Keratinocyte (primary cell): ENCODE measurements around the gene MARCHF9. TPM values are rescaled to one million over a fixed set of nuclear protein-coding genes. Genes with fewer than 3 reads are reported as not detected.

Experiments
- DNase-seq: peaks from one replicate; pipeline ENCODE4 v3.0.0-alpha.2; 2011; ENCODE audit warnings: low read depth, missing footprints, low spot score
- FAIRE-seq: peaks from 2 replicates; lab custom pipeline; 2011; peaks lifted over from hg19 to GRCh38; lab: Jason Lieb, UNC
- H2AFZ ChIP-seq: 2 replicates; pipeline ENCODE4 v1.6.0; 2012; ENCODE audit warnings: low read length, control low read depth, inconsistent platforms; ENCODE audit not compliant: control insufficient read depth
- H3K27ac ChIP-seq: 2 replicates; pipeline ENCODE4 v1.5.1; 2011; ENCODE audit warnings: low read length; ENCODE audit not compliant: control insufficient read depth, insufficient read depth
- H3K27me3 ChIP-seq: 3 replicates; pipeline ENCODE4 v1.6.0; 2011; ENCODE audit warnings: low read length; ENCODE audit not compliant: control insufficient read depth, insufficient read depth; ENCODE audit errors: extremely low read depth
- H3K36me3 ChIP-seq, 2 experiments: 2 replicates in 1 of 2; 3 replicates in 1 of 2; pipeline ENCODE4 v1.5.1; 2011; ENCODE audit warnings: low read length in 2 of 2, mild to moderate bottlenecking in 1 of 2; ENCODE audit not compliant: control insufficient read depth in 2 of 2, insufficient read depth in 2 of 2; ENCODE audit errors: extremely low read depth in 1 of 2
- H3K4me1 ChIP-seq: 3 replicates; pipeline ENCODE4 v1.5.1; 2011; ENCODE audit warnings: low read length; ENCODE audit not compliant: control insufficient read depth, insufficient read depth; ENCODE audit errors: extremely low read depth
- H3K4me2 ChIP-seq: 3 replicates; pipeline ENCODE4 v1.6.0; 2011; ENCODE audit warnings: low read depth, low read length; ENCODE audit not compliant: control insufficient read depth, insufficient read depth; ENCODE audit errors: extremely low read depth
- H3K4me3 ChIP-seq, 3 experiments: fragments of 200-600 bp in 1 of 3; sonication (generic) in 1 of 3; 2 replicates in 2 of 3; 3 replicates in 1 of 3; pipeline ENCODE4 v1.5.1; 2011 to 2016; ENCODE audit warnings: low read length in 3 of 3, mild to moderate bottlenecking in 3 of 3, control low read depth in 2 of 3, inconsistent platforms in 1 of 3, low read depth in 1 of 3, mixed read lengths in 1 of 3, mixed run types in 1 of 3, moderate library complexity in 1 of 3; ENCODE audit not compliant: control insufficient read depth in 2 of 3, insufficient read depth in 2 of 3; ENCODE audit errors: extremely low read depth in 1 of 3
- H3K79me2 ChIP-seq: 2 replicates; pipeline ENCODE4 v1.6.0; 2012; ENCODE audit warnings: low read length; ENCODE audit not compliant: control insufficient read depth, insufficient read depth
- H3K9ac ChIP-seq: 3 replicates; pipeline ENCODE4 v1.6.0; 2011; ENCODE audit warnings: low read length; ENCODE audit not compliant: control insufficient read depth, insufficient read depth; ENCODE audit errors: extremely low read depth
- H3K9me1 ChIP-seq: 3 replicates; pipeline ENCODE4 v1.6.0; 2011; ENCODE audit warnings: low read length; ENCODE audit not compliant: control insufficient read depth, insufficient read depth; ENCODE audit errors: extremely low read depth
- H3K9me3 ChIP-seq: 2 replicates; pipeline ENCODE4 v1.5.1; 2012; ENCODE audit warnings: low read depth, low read length; ENCODE audit not compliant: control insufficient read depth
- H4K20me1 ChIP-seq: 3 replicates; pipeline ENCODE4 v1.6.0; 2011; ENCODE audit warnings: low read length; ENCODE audit not compliant: control insufficient read depth, insufficient read depth; ENCODE audit errors: extremely low read depth
- EZH2 ChIP-seq: IDR thresholded peaks from one replicate; pipeline ENCODE4 v1.6.1; 2012; ENCODE audit warnings: inconsistent platforms, mild to moderate bottlenecking, low read length, moderate library complexity
- dilution Hi-C: fragments of 300-500 bp; cut with MboI; formaldehyde crosslinking; loops from one replicate; pipeline ENCODE4 v1.7.0; 2020; ENCODE audit warnings: low sequenced_read_pairs; ENCODE audit not compliant: extremely low pct_ligation_motif_present
- polyA plus RNA-seq, 5 experiments: library from polyadenylated mRNA; depleted of rRNA in 3 of 5; stranded (reverse) in 3 of 5; stranded (forward) in 1 of 5; unstranded in 1 of 5; fragments of >200 nt; gene quantifications; 1 replicate in 1 of 5; 2 replicates in 3 of 5; 3 replicates in 1 of 5; pipeline versions ENCODE4 v1.2.1 to v1.2.3, GENCODE V29; 2011 to 2012; ENCODE audit warnings: missing spikeins in 2 of 5, low read depth in 1 of 5, low replicate concordance in 1 of 5
- TF ChIP-seq, protein P1 (sequence below), 3 experiments: IDR thresholded peaks in 1 of 3; conservative IDR thresholded peaks in 1 of 3; optimal IDR thresholded peaks in 1 of 3; 2 replicates in 2 of 3; 3 replicates in 1 of 3; pipeline versions ENCODE3 to v1.5.1; 2011; ENCODE audit warnings: low read length in 3 of 3, mild to moderate bottlenecking in 3 of 3, moderate library complexity in 2 of 3, control low read depth in 1 of 3, inconsistent platforms in 1 of 3; ENCODE audit not compliant: insufficient read depth in 2 of 3; ENCODE audit errors: extremely low read depth in 1 of 3

Gene MARCHF9
- polyA plus RNA-seq, 1 donor (not counting 4 experiments of a cell fraction or from before 2014, with no cell fraction given), result 10.9 TPM

DNA sequence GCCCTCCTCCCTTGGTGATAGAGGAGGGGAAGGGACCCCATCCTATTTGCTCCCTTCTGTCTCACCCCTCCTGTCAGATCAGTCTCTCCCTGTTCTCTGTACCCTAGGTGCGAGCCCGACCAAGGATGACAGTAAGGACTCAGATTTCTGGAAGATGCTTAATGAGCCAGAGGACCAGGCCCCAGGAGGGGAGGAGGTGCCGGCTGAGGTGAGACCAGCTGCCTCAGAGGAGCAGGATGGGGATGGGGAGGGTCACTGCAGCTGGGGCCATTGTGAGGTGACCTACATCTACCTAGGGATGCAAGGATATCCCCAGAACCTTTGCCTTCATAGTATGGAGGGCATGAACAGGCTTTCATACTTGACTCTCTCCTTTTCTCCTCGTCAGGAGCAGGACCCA lies 38.6 kb upstream of the MARCHF9 start:
- Histone ChIP-seq H3K9me1 (no peaks in the 10 kb centered on the region), H3K36me3 (peaks cover 9 to 15% of the 10 kb centered on the region in 2 experiments), H3K27ac (no peak overlapping the region), H3K4me1 (no peaks in the 10 kb centered on the region), H3K27me3 (no peaks in the 10 kb centered on the region), H3K9ac (no peak overlapping the region), H3K4me2 (no peak overlapping the region), H3K79me2 (no peaks in the 10 kb centered on the region), H2AFZ (no peak overlapping the region), H3K9me3 (no peaks in the 10 kb centered on the region), H4K20me1 (no peaks in the 10 kb centered on the region), H3K4me3 (no peak overlapping the region)
- DNase-seq, result no peak
- dilution Hi-C loops, result no loop called here
- FAIRE-seq, result no peak
- TF ChIP-seq, protein P1, sequence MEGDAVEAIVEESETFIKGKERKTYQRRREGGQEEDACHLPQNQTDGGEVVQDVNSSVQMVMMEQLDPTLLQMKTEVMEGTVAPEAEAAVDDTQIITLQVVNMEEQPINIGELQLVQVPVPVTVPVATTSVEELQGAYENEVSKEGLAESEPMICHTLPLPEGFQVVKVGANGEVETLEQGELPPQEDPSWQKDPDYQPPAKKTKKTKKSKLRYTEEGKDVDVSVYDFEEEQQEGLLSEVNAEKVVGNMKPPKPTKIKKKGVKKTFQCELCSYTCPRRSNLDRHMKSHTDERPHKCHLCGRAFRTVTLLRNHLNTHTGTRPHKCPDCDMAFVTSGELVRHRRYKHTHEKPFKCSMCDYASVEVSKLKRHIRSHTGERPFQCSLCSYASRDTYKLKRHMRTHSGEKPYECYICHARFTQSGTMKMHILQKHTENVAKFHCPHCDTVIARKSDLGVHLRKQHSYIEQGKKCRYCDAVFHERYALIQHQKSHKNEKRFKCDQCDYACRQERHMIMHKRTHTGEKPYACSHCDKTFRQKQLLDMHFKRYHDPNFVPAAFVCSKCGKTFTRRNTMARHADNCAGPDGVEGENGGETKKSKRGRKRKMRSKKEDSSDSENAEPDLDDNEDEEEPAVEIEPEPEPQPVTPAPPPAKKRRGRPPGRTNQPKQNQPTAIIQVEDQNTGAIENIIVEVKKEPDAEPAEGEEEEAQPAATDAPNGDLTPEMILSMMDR (optimal IDR thresholded peaks at IDR 0.05 in 1 of 3, IDR thresholded peaks at IDR 0.05 in 1 of 3, conservative IDR thresholded peaks at IDR 0.05 in 1 of 3; ENCODE audit: extremely low read depth in 1 of 3, insufficient read depth in 2 of 3, low read length in 3 of 3), result no peak
- TF ChIP-seq EZH2, result no peak

DNA sequence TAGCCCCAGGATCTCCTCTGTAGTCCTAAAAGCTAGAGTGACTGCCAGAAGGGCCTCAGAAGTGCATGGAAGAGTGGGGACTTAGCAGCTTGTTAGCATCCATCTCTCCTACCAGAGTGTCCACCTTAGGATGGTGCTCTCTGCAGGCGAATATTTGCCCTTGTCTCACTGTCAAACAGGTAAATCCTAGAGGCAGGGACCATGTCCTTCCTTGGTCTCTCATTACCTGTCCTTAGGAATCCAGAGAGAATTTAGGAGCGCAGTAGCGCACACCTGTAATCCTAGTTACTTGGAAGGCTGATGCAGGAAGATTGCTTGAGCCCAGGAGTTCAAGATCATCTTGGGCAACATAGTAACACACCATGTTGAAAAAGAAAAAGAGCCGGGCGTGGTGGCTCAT lies 37.8 kb upstream of the MARCHF9 start:
- no peak for DNase-seq
- no peak for TF ChIP-seq EZH2
- TF ChIP-seq, protein P1 (optimal IDR thresholded peaks at IDR 0.05 in 1 of 3, IDR thresholded peaks at IDR 0.05 in 1 of 3, conservative IDR thresholded peaks at IDR 0.05 in 1 of 3; ENCODE audit: extremely low read depth in 1 of 3, insufficient read depth in 2 of 3, low read length in 3 of 3), result no peak
- dilution Hi-C loops, result no loop called here
- Histone ChIP-seq H3K4me3 (no peak overlapping the region), H3K27me3 (no peaks in the 10 kb centered on the region), H3K27ac (no peak overlapping the region), H3K9me1 (no peaks in the 10 kb centered on the region), H3K36me3 (peaks cover 9 to 16% of the 10 kb centered on the region in 2 experiments), H3K4me2 (no peak overlapping the region), H4K20me1 (no peaks in the 10 kb centered on the region), H3K9ac (no peak overlapping the region), H3K4me1 (no peaks in the 10 kb centered on the region), H3K79me2 (no peaks in the 10 kb centered on the region), H2AFZ (no peak overlapping the region), H3K9me3 (no peaks in the 10 kb centered on the region)
- no peak for FAIRE-seq
